GM19463 (cell line): Measurements from ENCODE around the gene ANKRD33B.
"Not testable (repeated sequence)": the region's sequence is repeated elsewhere in the genome, so short reads cannot be mapped to it uniquely, and the experiment has no call there.

Experiments
- ATAC-seq: cut with Tn5 transposase; IDR thresholded peaks from one replicate; pipeline ENCODE4 v1.9.1; 2021; ENCODE audit warnings: mild to moderate bottlenecking, moderate library complexity; ENCODE audit not compliant: unreplicated experiment

ANKRD33B gene

GRCh38 chr5:10653043-10653442 is 89.2 kb downstream of the ANKRD33B start:
- ATAC-seq: no peak

- no peak for ATAC-seq
Measured at GRCh38 chr5:10653751-10654400, 90.0 kb downstream of the ANKRD33B start.

GRCh38 chr5:10654566-10654965 is 90.7 kb downstream of the ANKRD33B start:
- no peak for ATAC-seq

DNA sequence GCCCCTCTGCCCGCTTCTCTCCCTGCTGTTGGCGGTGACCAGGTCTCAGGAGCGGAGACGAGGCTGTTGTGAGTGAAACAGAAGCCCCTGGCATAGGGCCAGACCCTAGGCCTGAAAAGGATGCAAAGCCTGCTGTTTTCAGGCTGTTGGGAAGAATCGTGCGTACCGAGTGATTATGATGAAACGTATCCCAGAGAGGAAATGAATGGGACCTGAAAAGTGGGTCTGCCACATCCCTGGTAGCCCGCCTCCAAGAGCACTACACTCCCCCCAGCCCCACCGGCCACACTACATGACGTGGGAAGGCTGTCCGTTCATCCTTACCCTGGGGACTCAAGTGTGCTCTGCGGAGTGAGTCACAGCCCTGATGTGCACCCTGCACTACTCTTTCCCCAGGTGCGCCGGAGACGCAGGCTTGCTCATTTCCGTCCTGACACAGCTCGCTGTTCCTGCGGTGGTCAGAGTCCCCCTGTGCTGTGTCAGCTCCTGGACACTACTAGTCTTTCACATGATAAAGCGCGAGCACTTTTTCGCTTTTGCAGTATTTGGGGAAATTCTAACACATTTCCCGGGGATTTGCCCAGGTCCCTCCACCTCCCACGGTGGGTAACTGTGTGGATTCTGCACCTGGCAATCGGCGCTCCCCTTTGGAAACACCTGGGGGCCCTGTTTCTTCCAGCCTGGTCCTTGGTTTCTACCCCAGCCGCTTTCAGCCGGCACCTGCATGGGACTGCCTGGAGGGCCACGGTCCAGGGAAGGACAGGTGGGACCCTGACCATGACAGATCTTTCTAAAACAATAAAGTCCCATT is 91.5 kb downstream of the ANKRD33B start:
- no peak for ATAC-seq

- ATAC-seq: no peak
Measured at GRCh38 chr5:10655972-10656830, 92.3 kb downstream of the ANKRD33B start.

GRCh38 chr5:10658265-10658664 is 94.4 kb downstream of the ANKRD33B start:
- no peak for ATAC-seq

GRCh38 chr5:10660135-10660534 is 96.3 kb downstream of the ANKRD33B start:
- no peak for ATAC-seq

DNA sequence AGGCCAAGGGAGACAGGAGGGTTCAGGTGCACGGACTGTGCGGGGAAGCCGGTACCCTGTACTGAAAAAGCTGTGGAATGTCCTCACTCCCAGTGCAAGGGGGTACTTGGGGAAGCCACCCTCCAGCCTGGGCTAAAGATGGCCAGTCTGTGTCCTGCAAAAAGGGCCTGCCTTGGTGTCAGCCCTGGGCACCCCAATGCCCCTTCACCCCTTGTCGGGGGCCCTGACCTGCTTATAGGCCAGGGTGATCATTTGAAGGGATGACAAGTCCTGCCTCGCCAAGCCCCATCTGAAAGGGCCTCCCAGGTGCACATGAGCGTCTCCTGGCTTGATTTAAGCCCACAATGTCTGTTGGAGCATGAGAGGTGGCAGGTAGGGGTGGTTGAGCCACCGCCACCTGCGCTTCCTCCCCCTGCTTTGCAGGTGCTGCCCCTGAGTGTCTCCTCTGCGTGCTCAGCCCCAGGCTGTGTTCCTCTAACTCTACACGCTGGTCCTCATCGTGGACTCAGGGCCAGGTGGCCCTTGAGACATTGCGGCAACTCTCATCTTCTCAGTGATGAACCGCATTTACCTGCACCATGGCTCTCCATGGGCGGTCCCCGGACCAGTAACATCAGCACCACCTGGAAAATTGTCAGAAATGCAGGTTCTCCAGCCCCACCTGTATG is 97.0 kb downstream of the ANKRD33B start:
- no peak for ATAC-seq

DNA sequence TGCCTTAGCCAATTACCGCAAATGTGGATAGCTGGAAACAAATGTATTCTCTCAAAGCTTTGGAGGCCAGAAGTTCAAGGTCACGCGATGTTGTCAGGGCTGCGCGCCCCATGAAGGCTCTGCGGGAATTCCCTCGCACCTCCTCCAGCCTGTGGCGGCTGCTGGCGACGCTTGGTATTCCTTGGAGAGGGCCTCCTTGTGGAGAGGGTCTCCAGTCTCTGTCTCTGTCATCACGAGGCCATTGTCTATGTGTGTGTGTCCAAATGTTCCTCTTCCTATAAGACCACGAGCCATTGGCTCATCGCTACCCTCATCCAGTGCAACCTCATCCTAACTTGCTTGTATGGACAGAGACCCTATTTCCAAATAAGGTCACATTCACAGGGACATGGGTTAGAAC is 97.5 kb downstream of the ANKRD33B start:
- no peak for ATAC-seq

- no peak for ATAC-seq
Measured at GRCh38 chr5:10662083-10662482, 98.2 kb downstream of the ANKRD33B start.

DNA sequence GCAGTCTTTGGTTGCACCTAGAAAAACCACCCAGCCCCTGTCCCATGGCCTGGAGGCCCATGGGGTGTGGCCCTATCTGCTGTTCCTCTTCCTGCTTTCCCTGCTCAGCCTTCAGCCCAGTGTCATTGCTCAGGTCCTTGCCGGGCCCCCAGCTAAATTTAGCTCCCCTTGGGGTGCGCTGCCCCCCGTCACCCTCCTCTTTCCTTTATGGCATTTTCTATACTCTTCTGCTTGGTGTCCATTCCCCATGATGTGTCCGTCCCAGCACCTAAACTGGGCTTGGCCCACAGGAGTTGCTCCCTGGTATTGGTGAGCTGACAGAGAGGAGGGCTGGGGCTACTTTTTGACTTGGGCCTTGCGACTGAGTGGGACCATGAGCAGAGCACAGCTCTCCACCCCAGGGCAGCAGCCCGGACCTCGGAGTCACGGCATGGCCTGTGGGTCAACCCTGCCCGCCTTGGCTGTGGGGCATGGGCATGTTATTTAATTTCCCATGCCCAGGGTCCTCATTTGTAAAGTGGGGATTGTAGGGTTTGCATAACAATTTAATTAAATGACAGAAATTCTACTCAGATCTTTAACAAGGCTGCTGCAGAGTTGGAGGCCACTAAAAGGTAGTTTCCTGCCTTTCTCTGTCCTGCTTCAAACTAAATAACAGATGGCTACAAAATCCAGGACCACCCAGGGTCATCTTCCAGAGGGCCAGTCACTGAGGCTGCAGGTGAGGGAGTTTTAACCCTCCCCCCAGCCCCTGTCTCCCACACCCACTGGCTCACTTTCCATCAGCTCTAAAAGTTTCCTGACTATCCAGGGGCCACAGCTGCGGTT is 99.0 kb downstream of the ANKRD33B start:
- no peak for ATAC-seq

GRCh38 chr5:10663489-10664179 is 99.8 kb downstream of the ANKRD33B start:
- ATAC-seq: no peak

DNA sequence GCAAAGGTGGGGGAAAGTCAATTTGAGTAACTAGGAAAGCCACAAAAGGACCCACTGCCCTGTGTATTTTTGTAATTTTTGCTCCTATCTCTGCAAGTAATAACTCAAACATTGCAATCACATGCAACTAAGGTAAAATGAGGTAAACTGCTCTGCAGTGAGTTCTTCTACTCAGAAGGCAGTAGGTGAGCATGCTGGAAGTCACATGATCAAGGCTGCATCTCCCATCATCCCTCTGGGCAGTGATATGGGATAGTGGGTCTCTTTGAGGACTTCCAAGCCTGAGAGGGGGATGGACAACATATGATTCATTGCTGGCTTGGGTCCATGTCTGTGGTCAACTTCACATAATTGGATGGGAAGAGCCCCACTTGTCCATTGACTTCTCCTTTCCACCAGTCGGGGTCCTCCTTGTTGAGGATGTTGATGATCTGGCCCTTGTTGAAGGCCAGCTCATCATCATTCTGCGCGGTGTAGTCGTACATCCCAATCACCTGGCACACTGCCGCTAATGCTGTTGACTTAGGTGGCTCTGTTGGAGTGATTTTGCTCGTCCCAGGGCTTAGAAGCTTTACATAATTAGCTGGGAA is 100.4 kb downstream of the ANKRD33B start:
- not testable (repeated sequence) for ATAC-seq

DNA sequence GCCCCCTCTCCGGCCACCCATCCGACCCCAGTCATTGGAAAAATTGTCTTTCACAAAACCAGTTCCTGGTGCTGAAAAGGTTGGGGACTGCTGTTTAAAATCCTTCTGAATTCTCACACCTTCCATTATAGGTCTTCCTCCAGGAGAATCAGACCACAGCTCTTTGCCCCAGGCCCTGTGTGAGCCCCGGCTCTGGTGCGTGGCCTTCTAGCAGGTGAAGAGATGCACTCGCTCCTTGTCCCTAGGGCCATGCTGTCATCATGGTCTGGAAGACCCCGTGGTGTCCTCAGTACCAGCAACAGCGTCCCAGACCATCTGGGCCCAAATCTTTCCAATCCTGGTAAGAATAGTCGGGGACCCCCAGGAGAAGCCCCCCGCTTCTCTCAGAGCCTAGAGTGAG is 101.9 kb downstream of the ANKRD33B start:
- no peak for ATAC-seq

DNA sequence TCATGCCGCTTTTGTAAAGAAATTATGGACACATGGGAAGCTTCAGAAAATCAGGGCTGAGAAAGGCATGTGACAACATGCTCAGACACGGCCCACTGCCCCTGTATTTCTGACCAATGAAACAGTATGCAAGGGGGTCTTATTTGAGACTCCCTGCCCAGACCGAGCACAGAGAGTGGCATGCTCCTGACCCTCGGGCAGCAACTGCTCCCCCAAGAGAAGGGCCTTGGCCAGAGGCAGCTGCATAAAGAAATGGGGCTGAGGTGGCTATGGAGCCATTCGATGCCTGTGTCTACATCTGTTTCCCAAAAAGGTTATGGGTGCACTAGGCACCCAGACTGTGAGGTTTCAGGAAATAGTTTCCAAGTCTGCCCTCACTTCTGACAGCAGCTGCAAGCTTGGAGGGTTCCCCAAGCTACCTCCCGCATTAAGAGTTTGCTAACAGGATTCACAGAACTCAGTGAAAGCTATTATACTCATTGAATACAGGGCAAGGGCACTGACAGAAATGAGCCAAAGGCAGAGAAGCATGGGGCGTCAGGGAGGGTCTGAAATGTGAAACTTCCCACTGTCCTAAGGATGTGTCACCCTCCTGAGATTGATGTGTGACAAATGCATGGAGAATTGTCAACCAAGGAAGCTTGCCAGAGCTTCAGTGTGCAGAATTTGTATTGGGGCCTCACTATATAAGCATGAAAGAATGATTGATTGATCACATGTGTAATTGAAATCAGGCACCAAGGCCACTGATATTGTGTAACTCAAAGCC is 102.8 kb downstream of the ANKRD33B start:
- no peak for ATAC-seq

GRCh38 chr5:10667431-10668057 is 103.7 kb downstream of the ANKRD33B start:
- no peak for ATAC-seq

- no peak for ATAC-seq
Measured at GRCh38 chr5:10668697-10669096, 104.8 kb downstream of the ANKRD33B start.

DNA sequence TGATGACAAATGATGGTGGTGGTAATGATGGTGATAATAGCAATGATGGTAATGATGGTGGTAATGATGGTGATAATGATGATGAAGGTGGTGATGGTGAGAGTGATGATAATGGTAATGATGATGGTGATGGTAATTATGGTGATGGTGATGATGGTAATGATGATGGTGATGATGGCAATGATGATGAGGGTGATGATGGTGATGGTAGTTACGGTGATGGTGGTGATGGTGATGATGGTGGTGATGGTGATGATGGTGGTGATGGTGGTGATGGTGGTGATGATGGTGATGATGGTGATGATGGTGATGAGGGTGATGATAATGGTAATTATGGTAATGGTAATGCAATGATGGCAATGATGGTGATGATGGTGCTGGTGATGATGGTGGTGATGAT is 106.1 kb downstream of the ANKRD33B start:
- ATAC-seq: no peak
